Spleen (tissue), 11 donors: ENCODE measurements around the gene BLMH. TPM values are rescaled to one million over a fixed set of nuclear protein-coding genes. Genes with fewer than 3 reads are reported as not detected.
A peak's percentile ranks its signal among the peaks of the same experiment; 100 is the strongest.

Experiments used
- DNase-seq: peaks from one replicate; pipeline ENCODE4 v3.0.0-alpha.2; 2020
- H3K27ac ChIP-seq, 8 donors: fragments of 200-600 bp; sonication (generic) in 7 of 8; 1 replicate in 4 of 8; 2 replicates in 4 of 8; pipeline versions ENCODE4 v1.5.0 to v1.8.0; 2016 to 2021; ENCODE audit warnings: inconsistent platforms in 4 of 8, mild to moderate bottlenecking in 4 of 8, moderate library complexity in 1 of 8
- H3K27me3 ChIP-seq, 7 donors: fragments of 200-600 bp; sonication (generic) in 6 of 7; replicated peaks in 1 of 7; 1 replicate in 4 of 7; 2 replicates in 3 of 7; pipeline versions ENCODE4 v1.5.0 to v1.8.0; 2016 to 2021; ENCODE audit warnings: inconsistent platforms in 3 of 7, mild to moderate bottlenecking in 1 of 7
- H3K36me3 ChIP-seq, 6 donors: fragments of 200-600 bp; sonication (generic) in 5 of 6; 1 replicate in 4 of 6; 2 replicates in 2 of 6; pipeline versions ENCODE4 v1.5.0 to v1.8.0; 2016 to 2021; ENCODE audit warnings: inconsistent platforms in 2 of 6
- H3K4me1 ChIP-seq, 6 donors: fragments of 200-600 bp; sonication (generic) in 5 of 6; 1 replicate in 3 of 6; 2 replicates in 3 of 6; pipeline versions ENCODE4 v1.5.0 to v1.8.0; 2016 to 2021; ENCODE audit warnings: inconsistent platforms in 3 of 6
- H3K4me3 ChIP-seq, 8 donors: fragments of 200-600 bp; sonication (generic) in 7 of 8; 1 replicate in 4 of 8; 2 replicates in 4 of 8; pipeline versions ENCODE4 v1.5.0 to v1.8.0; 2016 to 2021; ENCODE audit warnings: inconsistent platforms in 4 of 8, mild to moderate bottlenecking in 4 of 8, moderate library complexity in 2 of 8
- H3K9me3 ChIP-seq, 8 donors: fragments of 200-600 bp; sonication (generic) in 7 of 8; 1 replicate in 4 of 8; 2 replicates in 4 of 8; pipeline versions ENCODE4 v1.5.0 to v1.8.0; 2016 to 2021; ENCODE audit warnings: inconsistent platforms in 4 of 8
- POLR2A ChIP-seq, 3 donors: fragments of 450-650 bp; IDR thresholded peaks; one replicate each; pipeline ENCODE4 v1.5.1; 2017; ENCODE audit warnings: antibody characterized with exemption in 3 of 3, mild to moderate bottlenecking in 1 of 3
- POLR2AphosphoS5 ChIP-seq, 3 donors: sonication (generic); formaldehyde crosslinking; IDR thresholded peaks; one replicate each; pipeline ENCODE4 v1.5.1; 2017; ENCODE audit warnings: antibody characterized with exemption in 3 of 3
- WGBS, 5 donors: extraction: QIAGEN DNeasy Blood & Tissue Kit in 3 of 5; methylation state at CpG; one replicate each; pipeline versions ENCODE4 v1.1.5 to v1.1.7; 2013 to 2018; 5-methylcytosine and 5-hydroxymethylcytosine counted together
- intact Hi-C: fragments of 100-400 bp; cut with DNase I; formaldehyde crosslinking; loops from one replicate; pipeline ENCODE4 v1.15.0; 2023; ENCODE audit warnings: low total_unique reads
- polyA plus RNA-seq, 3 donors: library from polyadenylated mRNA; stranded (reverse); fragments of 200-250 nt; gene quantifications; one replicate each; pipeline ENCODE4 v1.2.1, GENCODE V29; 2013
- total RNA-seq, 7 donors: library from RNA; depleted of rRNA in 3 of 7; stranded (reverse); fragments of >200 nt in 3 of 7; fragmentation: NEBNext Ultra II Directional in 4 of 7; extraction: Animal tissue kit (Norgen Biotek cat#: 25700) in 4 of 7; gene quantifications; one replicate each; pipeline versions ENCODE4 v1.1.0 to v1.2.1, GENCODE V29; 2016 to 2021
- TF ChIP-seq, protein P1 (sequence below), 11 experiments: fragments of 200-600 bp in 7 of 11; fragments of 450-650 bp in 4 of 11; sonication (generic) in 4 of 11; IDR thresholded peaks in 8 of 11; conservative IDR thresholded peaks in 3 of 11; 1 replicate in 7 of 11; 2 replicates in 4 of 11; pipeline versions ENCODE4 v1.4.0 to v1.8.0; 2016 to 2021; ENCODE audit warnings: antibody characterized with exemption in 11 of 11, inconsistent platforms in 4 of 11, mild to moderate bottlenecking in 1 of 11
- donor health status: healthy with polysubstance abuse.
- donor health status: DM: no; HTN: no; CAD: no; lungs with moderate emphysema.
- donor health status: DM: no; HTN: no; CAD: no.
- donor health status: Bipolar disorder and iron deficiency.
- donor health status: healthy.
- donor health status: DM: no; HTN: no; CAD: no.
- donor health status: DM: yes; HTN: yes; CAD: no.

BLMH gene
- total and polyA plus RNA-seq, 10 donors: 15.6 to 35.5 (median 28.7) TPM

DNA sequence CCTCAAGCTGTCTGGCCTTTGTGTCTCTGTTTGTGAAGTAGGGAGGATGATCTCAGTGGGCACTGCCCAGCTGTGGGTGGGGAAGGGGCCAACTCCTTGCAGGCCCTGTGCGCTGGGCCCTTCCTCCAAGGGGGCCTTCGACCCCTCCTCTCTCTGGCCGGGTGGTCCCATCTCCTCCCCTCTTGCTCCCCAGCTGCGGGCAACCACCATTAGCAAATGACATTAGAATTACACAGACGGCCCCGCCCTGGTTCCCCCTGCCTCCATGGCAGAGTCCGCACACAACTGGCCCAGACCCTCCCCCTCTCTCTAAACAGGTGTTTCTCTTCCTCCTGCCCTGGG is 53.8 kb downstream of the BLMH start:
- WGBS, 5 donors: 28 to 52% (median 36%) methylated on average over 1 to 7 of the region's 7 CpGs
- Histone ChIP-seq H3K9me3 (no peaks in the 10 kb centered on the region), H3K27ac (no peak overlapping the region), H3K27me3 (peaks cover 8 to 69% (median 45%) of the 10 kb centered on the region in 7 donors), H3K4me1 (peaks cover 11 to 43% (median 27%) of the 10 kb centered on the region in 6 donors), H3K4me3 (no peak overlapping the region), H3K36me3 (no peaks in the 10 kb centered on the region)
- TF ChIP-seq POLR2AphosphoS5 (IDR thresholded peaks at IDR 0.05) (no peak), POLR2A (IDR thresholded peaks at IDR 0.05) (no peak)
- TF ChIP-seq, protein P1, sequence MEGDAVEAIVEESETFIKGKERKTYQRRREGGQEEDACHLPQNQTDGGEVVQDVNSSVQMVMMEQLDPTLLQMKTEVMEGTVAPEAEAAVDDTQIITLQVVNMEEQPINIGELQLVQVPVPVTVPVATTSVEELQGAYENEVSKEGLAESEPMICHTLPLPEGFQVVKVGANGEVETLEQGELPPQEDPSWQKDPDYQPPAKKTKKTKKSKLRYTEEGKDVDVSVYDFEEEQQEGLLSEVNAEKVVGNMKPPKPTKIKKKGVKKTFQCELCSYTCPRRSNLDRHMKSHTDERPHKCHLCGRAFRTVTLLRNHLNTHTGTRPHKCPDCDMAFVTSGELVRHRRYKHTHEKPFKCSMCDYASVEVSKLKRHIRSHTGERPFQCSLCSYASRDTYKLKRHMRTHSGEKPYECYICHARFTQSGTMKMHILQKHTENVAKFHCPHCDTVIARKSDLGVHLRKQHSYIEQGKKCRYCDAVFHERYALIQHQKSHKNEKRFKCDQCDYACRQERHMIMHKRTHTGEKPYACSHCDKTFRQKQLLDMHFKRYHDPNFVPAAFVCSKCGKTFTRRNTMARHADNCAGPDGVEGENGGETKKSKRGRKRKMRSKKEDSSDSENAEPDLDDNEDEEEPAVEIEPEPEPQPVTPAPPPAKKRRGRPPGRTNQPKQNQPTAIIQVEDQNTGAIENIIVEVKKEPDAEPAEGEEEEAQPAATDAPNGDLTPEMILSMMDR (IDR thresholded peaks at IDR 0.05 in 8 of 11, conservative IDR thresholded peaks at IDR 0.05 in 3 of 11): no peak
- peak; percentile 47 for DNase-seq
- intact Hi-C loops: no loop called here

DNA sequence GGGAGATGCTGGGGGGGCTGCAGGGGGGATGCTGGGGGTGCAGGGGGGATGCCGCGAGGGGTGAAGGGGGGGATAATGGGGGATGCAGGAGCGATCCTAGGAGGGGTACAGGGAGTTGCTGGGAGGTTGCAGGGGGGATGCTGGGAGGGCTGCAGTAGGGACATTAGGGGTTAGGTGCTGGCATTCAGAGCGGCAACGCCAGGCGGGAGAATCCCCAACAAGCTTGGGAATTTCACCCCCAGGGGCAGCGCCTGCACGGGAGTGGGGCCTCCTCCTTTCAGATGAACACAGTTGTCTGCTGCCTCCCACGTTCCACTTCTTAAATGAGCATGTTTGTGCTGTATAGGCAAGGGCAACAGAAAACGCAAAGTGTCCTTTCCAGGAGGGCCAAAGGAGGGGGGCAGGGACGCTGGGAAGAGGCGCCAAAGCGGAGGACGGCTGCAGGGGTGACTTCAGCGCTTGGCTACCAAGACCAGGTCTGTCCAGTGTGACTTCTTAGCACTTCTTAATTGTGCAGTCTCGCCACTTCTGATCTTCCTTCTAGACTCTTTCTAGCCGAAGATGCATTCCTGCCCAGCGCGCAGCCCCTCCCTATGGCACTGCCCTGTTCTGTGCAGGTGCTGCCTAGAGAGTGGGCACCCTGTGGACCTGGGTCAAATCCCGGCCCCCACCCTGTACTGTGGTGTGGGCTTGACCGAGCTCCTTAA is 54.3 kb downstream of the BLMH start:
- DNase-seq: peak; percentile 35
- Histone ChIP-seq H3K4me3 (no peak overlapping the region), H3K9me3 (no peaks in the 10 kb centered on the region), H3K36me3 (no peaks in the 10 kb centered on the region), H3K27ac (no peak overlapping the region), H3K27me3 (peaks cover 8 to 74% (median 49%) of the 10 kb centered on the region in 7 donors), H3K4me1 (peaks cover 11 to 43% (median 27%) of the 10 kb centered on the region in 6 donors)
- TF ChIP-seq, protein P1 (IDR thresholded peaks at IDR 0.05 in 8 of 11, conservative IDR thresholded peaks at IDR 0.05 in 3 of 11): no peak
- TF ChIP-seq POLR2AphosphoS5 (IDR thresholded peaks at IDR 0.05) (no peak), POLR2A (IDR thresholded peaks at IDR 0.05) (no peak)
- WGBS, 5 donors: 22 to 30% (median 26%) methylated on average over 18 to 21 of the region's 21 CpGs
- intact Hi-C loops: no loop called here

DNA sequence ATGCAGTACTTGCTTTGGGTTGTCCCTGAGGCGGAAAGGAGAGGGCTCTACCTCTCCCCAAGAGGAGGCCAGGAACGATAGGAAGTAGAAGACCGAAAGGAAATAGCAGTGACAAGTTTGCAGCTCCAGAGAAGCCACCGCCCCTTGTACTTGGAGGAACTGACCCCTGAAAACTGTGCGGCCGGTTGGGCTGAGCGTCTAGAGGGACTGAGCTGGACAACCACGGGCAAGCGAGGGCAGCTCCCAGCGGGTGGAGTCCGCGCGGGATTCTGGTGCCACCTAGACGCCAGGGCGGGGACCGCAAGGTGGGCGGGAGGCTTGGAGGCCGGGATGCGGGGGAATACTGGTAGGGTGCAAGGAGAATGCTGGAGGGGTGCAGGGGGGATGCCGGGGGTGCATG is 55.0 kb downstream of the BLMH start:
- 3 to 5% (median 4%) methylated on average over 13 to 20 of the region's 20 CpGs for WGBS, 5 donors
- H3K4me3 ChIP-seq: peak overlapping the region in 2 of 8 donors; percentile 34 to 61
- peaks cover 8 to 78% (median 49%) of the 10 kb centered on the region in 7 donors for H3K27me3 ChIP-seq
- DNase-seq: peak; percentile 80
- H3K4me1 ChIP-seq: peaks cover 11 to 43% (median 27%) of the 10 kb centered on the region in 6 donors
- intact Hi-C loops: no loop called here
- no peak overlapping the region for H3K27ac ChIP-seq
- no peaks in the 10 kb centered on the region for H3K9me3 ChIP-seq
- TF ChIP-seq, protein P1 (IDR thresholded peaks at IDR 0.05 in 8 of 11, conservative IDR thresholded peaks at IDR 0.05 in 3 of 11): peak in 1 of 11 experiments; percentile 9
- no peak for TF ChIP-seq POLR2A (IDR thresholded peaks at IDR 0.05)
- no peaks in the 10 kb centered on the region for H3K36me3 ChIP-seq

DNA sequence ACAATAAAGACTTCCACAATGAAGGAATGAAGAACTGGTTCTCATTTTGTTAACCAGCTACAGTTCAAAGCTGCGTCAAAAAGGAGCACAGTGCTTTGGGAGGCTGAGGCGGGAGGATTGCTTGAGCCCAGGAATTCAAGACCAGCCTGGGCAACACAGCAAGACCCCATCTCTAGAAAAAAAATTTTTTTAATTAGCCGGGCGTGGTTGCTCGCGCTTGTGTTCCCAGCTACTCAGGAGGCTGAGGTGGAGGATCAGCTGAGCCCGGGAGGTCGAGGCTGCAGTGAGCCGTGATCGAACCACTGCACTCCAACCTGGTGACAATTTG is 55.5 kb downstream of the BLMH start:
- peaks cover 11 to 43% (median 27%) of the 10 kb centered on the region in 6 donors for H3K4me1 ChIP-seq
- TF ChIP-seq POLR2A (IDR thresholded peaks at IDR 0.05) (no peak), POLR2AphosphoS5 (IDR thresholded peaks at IDR 0.05) (no peak)
- TF ChIP-seq, protein P1 (IDR thresholded peaks at IDR 0.05 in 8 of 11, conservative IDR thresholded peaks at IDR 0.05 in 3 of 11): no peak
- peaks cover 8 to 78% (median 49%) of the 10 kb centered on the region in 7 donors for H3K27me3 ChIP-seq
- peak overlapping the region in 3 of 8 donors; percentile 7 to 61 (median 34) for H3K4me3 ChIP-seq
- 55 to 65% (median 60%) methylated on average over 10 of the region's 10 CpGs for WGBS, 5 donors
- no peaks in the 10 kb centered on the region for H3K36me3 ChIP-seq
- no peaks in the 10 kb centered on the region for H3K9me3 ChIP-seq
- DNase-seq: peak; percentile 40
- intact Hi-C loops: no loop called here
- no peak overlapping the region for H3K27ac ChIP-seq
